ENCODE data around the gene GPN1. TPM values are rescaled to one million over a fixed set of nuclear protein-coding genes. Genes with fewer than 3 reads are reported as not detected.

Gene GPN1
- total and polyA plus RNA-seq, 2 of the 8 experiments (the other 6 are each of a cell fraction or from before 2014, with no cell fraction given), result 38.7 to 43.5 TPM

- TF ChIP-seq, protein P1, sequence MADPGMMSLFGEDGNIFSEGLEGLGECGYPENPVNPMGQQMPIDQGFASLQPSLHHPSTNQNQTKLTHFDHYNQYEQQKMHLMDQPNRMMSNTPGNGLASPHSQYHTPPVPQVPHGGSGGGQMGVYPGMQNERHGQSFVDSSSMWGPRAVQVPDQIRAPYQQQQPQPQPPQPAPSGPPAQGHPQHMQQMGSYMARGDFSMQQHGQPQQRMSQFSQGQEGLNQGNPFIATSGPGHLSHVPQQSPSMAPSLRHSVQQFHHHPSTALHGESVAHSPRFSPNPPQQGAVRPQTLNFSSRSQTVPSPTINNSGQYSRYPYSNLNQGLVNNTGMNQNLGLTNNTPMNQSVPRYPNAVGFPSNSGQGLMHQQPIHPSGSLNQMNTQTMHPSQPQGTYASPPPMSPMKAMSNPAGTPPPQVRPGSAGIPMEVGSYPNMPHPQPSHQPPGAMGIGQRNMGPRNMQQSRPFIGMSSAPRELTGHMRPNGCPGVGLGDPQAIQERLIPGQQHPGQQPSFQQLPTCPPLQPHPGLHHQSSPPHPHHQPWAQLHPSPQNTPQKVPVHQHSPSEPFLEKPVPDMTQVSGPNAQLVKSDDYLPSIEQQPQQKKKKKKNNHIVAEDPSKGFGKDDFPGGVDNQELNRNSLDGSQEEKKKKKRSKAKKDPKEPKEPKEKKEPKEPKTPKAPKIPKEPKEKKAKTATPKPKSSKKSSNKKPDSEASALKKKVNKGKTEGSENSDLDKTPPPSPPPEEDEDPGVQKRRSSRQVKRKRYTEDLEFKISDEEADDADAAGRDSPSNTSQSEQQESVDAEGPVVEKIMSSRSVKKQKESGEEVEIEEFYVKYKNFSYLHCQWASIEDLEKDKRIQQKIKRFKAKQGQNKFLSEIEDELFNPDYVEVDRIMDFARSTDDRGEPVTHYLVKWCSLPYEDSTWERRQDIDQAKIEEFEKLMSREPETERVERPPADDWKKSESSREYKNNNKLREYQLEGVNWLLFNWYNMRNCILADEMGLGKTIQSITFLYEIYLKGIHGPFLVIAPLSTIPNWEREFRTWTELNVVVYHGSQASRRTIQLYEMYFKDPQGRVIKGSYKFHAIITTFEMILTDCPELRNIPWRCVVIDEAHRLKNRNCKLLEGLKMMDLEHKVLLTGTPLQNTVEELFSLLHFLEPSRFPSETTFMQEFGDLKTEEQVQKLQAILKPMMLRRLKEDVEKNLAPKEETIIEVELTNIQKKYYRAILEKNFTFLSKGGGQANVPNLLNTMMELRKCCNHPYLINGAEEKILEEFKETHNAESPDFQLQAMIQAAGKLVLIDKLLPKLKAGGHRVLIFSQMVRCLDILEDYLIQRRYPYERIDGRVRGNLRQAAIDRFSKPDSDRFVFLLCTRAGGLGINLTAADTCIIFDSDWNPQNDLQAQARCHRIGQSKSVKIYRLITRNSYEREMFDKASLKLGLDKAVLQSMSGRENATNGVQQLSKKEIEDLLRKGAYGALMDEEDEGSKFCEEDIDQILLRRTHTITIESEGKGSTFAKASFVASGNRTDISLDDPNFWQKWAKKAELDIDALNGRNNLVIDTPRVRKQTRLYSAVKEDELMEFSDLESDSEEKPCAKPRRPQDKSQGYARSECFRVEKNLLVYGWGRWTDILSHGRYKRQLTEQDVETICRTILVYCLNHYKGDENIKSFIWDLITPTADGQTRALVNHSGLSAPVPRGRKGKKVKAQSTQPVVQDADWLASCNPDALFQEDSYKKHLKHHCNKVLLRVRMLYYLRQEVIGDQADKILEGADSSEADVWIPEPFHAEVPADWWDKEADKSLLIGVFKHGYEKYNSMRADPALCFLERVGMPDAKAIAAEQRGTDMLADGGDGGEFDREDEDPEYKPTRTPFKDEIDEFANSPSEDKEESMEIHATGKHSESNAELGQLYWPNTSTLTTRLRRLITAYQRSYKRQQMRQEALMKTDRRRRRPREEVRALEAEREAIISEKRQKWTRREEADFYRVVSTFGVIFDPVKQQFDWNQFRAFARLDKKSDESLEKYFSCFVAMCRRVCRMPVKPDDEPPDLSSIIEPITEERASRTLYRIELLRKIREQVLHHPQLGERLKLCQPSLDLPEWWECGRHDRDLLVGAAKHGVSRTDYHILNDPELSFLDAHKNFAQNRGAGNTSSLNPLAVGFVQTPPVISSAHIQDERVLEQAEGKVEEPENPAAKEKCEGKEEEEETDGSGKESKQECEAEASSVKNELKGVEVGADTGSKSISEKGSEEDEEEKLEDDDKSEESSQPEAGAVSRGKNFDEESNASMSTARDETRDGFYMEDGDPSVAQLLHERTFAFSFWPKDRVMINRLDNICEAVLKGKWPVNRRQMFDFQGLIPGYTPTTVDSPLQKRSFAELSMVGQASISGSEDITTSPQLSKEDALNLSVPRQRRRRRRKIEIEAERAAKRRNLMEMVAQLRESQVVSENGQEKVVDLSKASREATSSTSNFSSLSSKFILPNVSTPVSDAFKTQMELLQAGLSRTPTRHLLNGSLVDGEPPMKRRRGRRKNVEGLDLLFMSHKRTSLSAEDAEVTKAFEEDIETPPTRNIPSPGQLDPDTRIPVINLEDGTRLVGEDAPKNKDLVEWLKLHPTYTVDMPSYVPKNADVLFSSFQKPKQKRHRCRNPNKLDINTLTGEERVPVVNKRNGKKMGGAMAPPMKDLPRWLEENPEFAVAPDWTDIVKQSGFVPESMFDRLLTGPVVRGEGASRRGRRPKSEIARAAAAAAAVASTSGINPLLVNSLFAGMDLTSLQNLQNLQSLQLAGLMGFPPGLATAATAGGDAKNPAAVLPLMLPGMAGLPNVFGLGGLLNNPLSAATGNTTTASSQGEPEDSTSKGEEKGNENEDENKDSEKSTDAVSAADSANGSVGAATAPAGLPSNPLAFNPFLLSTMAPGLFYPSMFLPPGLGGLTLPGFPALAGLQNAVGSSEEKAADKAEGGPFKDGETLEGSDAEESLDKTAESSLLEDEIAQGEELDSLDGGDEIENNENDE (IDR thresholded peaks at IDR 0.05; ENCODE audit: insufficient replicate concordance, low read length), result no peak
- TF ChIP-seq HDAC2 (IDR thresholded peaks at IDR 0.05; ENCODE audit: borderline replicate concordance in 1 of 2, low read depth in 2 of 2, low read length in 2 of 2) (no peak), CTBP2 (IDR thresholded peaks at IDR 0.05; ENCODE audit: borderline replicate concordance, insufficient read depth, insufficient read length, low read length) (no peak), CBX8 (IDR thresholded peaks at IDR 0.05; ENCODE audit: borderline replicate concordance, low read depth, low read length) (no peak)
Observed at GRCh38 chr2:27638037-27638637, 9.3 kb downstream of the GPN1 start (continued).
